ENCODE data around the gene EXOSC1.

DNA sequence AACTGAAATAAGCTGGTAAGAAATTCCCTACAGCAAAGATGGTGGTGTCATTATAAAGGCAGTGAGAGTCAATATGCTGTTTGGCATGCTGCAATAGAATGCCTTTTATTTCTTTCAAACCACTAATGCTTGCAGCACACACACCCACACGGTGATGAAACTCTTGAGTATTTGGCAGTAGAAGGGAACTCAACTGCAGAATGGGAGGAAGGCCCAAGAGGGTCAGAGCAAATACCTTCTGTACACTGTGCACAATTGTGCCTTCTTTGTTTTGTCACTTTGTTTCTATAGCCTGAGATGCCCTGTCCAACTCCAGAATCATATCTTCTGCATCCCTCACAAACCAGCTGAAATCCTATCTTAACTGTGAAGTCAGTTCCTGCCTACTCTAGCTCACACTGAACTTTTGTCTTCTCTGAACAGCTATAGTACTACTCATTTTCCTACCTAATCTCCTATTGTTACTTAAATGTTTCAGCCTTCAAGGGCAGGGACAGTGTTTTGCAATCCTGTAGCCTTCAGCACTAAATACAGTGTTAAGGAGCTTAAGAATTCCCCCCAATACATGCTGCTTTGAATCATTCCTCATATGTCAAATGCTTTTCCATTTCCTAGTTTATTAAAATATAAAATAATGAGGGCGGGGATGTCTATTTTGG, 30.3 kb upstream of the EXOSC1 start:
- TF ChIP-seq, protein P1, sequence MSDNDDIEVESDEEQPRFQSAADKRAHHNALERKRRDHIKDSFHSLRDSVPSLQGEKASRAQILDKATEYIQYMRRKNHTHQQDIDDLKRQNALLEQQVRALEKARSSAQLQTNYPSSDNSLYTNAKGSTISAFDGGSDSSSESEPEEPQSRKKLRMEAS (IDR thresholded peaks at IDR 0.05; ENCODE audit: insufficient read depth, insufficient read length), result no peak
- TF ChIP-seq, protein P2, sequence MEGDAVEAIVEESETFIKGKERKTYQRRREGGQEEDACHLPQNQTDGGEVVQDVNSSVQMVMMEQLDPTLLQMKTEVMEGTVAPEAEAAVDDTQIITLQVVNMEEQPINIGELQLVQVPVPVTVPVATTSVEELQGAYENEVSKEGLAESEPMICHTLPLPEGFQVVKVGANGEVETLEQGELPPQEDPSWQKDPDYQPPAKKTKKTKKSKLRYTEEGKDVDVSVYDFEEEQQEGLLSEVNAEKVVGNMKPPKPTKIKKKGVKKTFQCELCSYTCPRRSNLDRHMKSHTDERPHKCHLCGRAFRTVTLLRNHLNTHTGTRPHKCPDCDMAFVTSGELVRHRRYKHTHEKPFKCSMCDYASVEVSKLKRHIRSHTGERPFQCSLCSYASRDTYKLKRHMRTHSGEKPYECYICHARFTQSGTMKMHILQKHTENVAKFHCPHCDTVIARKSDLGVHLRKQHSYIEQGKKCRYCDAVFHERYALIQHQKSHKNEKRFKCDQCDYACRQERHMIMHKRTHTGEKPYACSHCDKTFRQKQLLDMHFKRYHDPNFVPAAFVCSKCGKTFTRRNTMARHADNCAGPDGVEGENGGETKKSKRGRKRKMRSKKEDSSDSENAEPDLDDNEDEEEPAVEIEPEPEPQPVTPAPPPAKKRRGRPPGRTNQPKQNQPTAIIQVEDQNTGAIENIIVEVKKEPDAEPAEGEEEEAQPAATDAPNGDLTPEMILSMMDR (IDR thresholded peaks at IDR 0.05; ENCODE audit: extremely low read depth in 1 of 2, insufficient read depth in 1 of 2, low read depth in 1 of 2, low read length in 2 of 2), result no peak
- TF ChIP-seq EZH2 (IDR thresholded peaks at IDR 0.05; ENCODE audit: borderline replicate concordance, low read depth, low read length, severe bottlenecking) (no peak), GATA2 (IDR thresholded peaks at IDR 0.05; ENCODE audit: insufficient read depth, insufficient read length, low read depth, low read length) (no peak), POLR2A (IDR thresholded peaks at IDR 0.05; ENCODE audit: low read depth, low read length) (no peak), POLR2AphosphoS5 (IDR thresholded peaks at IDR 0.05; ENCODE audit: insufficient read depth, low read depth, low read length) (no peak), JUN (IDR thresholded peaks at IDR 0.05; ENCODE audit: borderline replicate concordance, insufficient read depth, insufficient read length, low read depth) (no peak), MYC (IDR thresholded peaks at IDR 0.05; ENCODE audit: low read depth, low read length) (no peak)
